Activated CD4-positive, alpha-beta T cell treated with anti-CD3 and anti-CD28 coated beads, Interleukin-2, amount 50 U/mL, for 48 hours (primary cell): ENCODE data around the gene FBXL3.

ENCODE experiments used
- DNase-seq, 2 experiments: peaks; one replicate each; pipeline ENCODE4 v3.0.0-alpha.2; 2020

Gene FBXL3

GRCh38 chr13:77026861-77027621 lies at the start of gene FBXL3:
Gene FBXL3, minus strand, starts transcription at chr13:77027159. Its CDS starts 5,299 bp downstream, at chr13:77021860.
- DNase-seq = peak; percentile 78 to 81

GRCh38 chr13:77067519-77067918 lies 40.6 kb upstream of the FBXL3 start:
- DNase-seq = no peak

- no peak for DNase-seq
Observed at GRCh38 chr13:77065461-77066147, 38.6 kb upstream of the FBXL3 start.

- no peak for DNase-seq
Observed at GRCh38 chr13:77062097-77062496, 35.1 kb upstream of the FBXL3 start.

GRCh38 chr13:77061362-77061761 lies 34.4 kb upstream of the FBXL3 start:
- DNase-seq = no peak

GRCh38 chr13:77056886-77057285 lies 29.9 kb upstream of the FBXL3 start:
- no peak for DNase-seq

GRCh38 chr13:77056382-77056781 lies 29.4 kb upstream of the FBXL3 start:
- no peak for DNase-seq

GRCh38 chr13:77055158-77055557 lies 28.2 kb upstream of the FBXL3 start:
- DNase-seq = no peak

GRCh38 chr13:77053192-77053591 lies 26.2 kb upstream of the FBXL3 start:
- no peak for DNase-seq

GRCh38 chr13:77048681-77049080 lies 21.7 kb upstream of the FBXL3 start:
- DNase-seq = no peak

- no peak for DNase-seq
Observed at GRCh38 chr13:77047649-77048343, 20.8 kb upstream of the FBXL3 start.

- no peak for DNase-seq
Observed at GRCh38 chr13:77042566-77043177, 15.7 kb upstream of the FBXL3 start.

- no peak for DNase-seq
Observed at GRCh38 chr13:77040835-77041234, 13.9 kb upstream of the FBXL3 start.

- DNase-seq = no peak
Observed at GRCh38 chr13:77040076-77040475, 13.1 kb upstream of the FBXL3 start.

GRCh38 chr13:77038907-77039480 lies 12.0 kb upstream of the FBXL3 start:
- no peak for DNase-seq

GRCh38 chr13:77036279-77036678 lies 9.3 kb upstream of the FBXL3 start:
- no peak for DNase-seq

- DNase-seq = no peak
Observed at GRCh38 chr13:77034881-77035280, 7.9 kb upstream of the FBXL3 start.

- DNase-seq = no peak
Observed at GRCh38 chr13:77033717-77034302, 6.9 kb upstream of the FBXL3 start.

- no peak for DNase-seq
Observed at GRCh38 chr13:77031656-77032243, 4.8 kb upstream of the FBXL3 start.

- no peak for DNase-seq
Observed at GRCh38 chr13:77029436-77029835, 2.5 kb upstream of the FBXL3 start.

GRCh38 chr13:77028202-77028601 lies 1.2 kb upstream of the FBXL3 start:
- no peak for DNase-seq

- peak; percentile 70 to 79 for DNase-seq
Observed at GRCh38 chr13:77026255-77026860, 601 bp downstream of the FBXL3 start.
